Melanocyte of skin (primary cell): ENCODE data around the gene TAS2R8. TPM values are rescaled to one million over a fixed set of nuclear protein-coding genes. Genes with fewer than 3 reads are reported as not detected.

Source experiments
- small RNA-seq, 2 donors: library from RNA; depleted of rRNA; stranded (forward); fragments of <200 nt; gene quantifications; one replicate each; pipeline ENCODE3, GENCODE V24; 2012
- total RNA-seq, 2 donors: library from RNA; depleted of rRNA; stranded (reverse); fragments of >200 nt; gene quantifications; 2 replicates each; pipeline ENCODE4 v1.2.3, GENCODE V29; 2012

TAS2R8 gene, protein sequence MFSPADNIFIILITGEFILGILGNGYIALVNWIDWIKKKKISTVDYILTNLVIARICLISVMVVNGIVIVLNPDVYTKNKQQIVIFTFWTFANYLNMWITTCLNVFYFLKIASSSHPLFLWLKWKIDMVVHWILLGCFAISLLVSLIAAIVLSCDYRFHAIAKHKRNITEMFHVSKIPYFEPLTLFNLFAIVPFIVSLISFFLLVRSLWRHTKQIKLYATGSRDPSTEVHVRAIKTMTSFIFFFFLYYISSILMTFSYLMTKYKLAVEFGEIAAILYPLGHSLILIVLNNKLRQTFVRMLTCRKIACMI
- total RNA-seq, result under 1 TPM; under 0.01 to 0.34 TPM

DNA sequence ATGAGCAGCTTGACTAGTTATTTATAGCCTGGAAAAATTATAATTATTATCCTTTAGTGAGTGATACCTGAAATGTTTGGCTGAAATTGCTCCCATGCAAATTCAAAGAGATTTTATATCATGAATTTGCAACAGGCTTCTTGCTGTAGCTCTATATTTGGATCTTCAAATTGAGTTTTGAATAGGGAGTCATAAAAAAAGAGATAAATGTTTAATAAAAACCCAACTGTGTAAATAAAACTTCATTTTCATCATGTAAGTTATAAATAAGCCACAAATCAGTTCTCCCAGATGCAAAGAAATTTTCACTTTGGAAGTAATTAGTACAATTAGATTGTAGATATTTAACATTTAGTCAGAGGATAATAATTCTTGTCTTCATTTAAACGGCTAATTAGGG, at the start of gene TAS2R8:
TSS of gene TAS2R8 (minus strand) at position 101 of the 400 bp plus-strand sequence. CDS start 306 bp downstream, outside the sequence.

DNA sequence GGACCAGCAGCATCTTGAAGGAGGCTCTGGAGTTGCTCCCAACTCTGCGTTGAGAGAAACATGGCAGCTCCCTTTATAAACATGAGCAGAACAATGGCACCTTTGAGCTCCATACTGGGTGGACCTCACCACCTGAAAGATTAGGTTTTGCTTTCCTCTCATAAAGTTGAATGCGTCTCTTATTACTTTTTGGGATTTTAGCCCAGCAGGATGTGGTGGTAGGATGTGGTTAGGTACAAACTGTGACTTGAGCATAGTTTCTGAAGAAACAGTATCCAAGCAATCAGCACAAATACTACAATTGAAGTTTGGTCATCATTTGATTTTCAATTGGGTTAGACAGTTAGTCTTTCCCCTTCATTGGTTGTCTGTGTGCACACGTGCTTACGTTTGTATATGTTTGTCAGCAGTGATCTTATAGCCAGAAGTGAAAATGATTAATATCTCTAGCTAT, 42.4 kb upstream of the TAS2R8 start, which contains the start of gene PRR4:
TSS of gene PRR4 (minus strand) at position 51 of the 454 bp plus-strand sequence. CDS start at position 13, 38 bp downstream.

DNA sequence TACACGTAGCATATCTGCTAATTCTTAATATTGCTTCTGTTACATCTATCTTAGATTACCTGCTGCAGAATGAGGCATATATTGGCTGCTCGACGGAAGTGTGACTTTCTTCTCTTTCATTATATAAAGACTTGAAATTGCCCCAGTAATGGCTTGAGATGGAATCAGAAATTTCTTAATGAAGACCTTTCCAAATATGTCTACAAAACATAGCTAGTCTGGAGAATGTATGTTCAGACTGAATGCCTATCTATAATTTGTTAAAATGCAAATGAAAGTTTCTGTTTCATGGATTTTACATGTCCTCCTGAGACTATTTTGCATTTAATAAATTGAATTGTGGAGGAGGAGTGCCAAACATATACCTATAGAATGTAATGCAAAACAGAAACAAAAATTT, 19.2 kb upstream of the TAS2R8 start, which contains the start of gene TAS2R10:
TSS of gene TAS2R10 (minus strand) at position 101 of the 400 bp plus-strand sequence. CDS start at position 12, 89 bp downstream.

DNA sequence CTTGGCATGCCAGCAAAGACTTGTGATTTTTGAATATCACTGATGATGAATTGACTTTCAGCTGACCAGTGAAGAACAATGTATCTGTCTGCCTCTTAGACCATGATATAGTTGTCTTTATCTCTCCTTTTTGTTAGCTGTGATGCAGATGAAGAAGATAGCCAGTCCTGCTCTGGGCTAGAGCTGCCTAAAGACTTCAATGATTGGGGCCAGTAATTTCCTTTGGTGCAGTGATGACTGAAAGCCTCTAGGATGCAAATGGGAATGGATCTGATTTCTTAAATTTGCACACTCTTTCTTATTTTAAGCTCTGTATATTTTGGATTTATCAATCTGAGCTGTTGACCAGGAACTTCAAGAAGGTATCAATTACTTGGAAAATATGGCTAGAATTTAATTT, 3.0 kb upstream of the TAS2R8 start, which contains the start of gene TAS2R9:
TSS of gene TAS2R9 (minus strand) at position 101 of the 400 bp plus-strand sequence. CDS start at position 8, 93 bp downstream.

DNA sequence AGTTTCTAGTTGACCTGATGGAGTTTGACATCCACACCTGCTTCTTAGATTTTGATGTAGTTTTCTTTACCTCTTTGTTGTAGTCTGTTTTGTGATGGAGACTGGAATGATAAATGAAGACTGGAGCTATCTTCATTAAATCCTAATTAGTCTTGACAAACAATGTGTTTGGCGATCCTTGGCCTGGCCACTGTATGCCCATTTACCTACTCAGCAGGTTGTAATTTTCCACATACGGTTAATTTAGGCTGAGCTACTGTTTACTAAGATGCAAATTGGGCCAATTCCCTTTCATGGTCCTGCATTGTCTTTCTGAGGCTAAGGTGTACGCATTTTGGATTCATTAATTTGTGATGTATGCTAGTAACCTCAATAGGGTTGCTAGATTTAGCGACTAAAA, 4.5 kb downstream of the TAS2R8 start, which contains the start of gene TAS2R7:
TSS of gene TAS2R7 (minus strand) at position 41 of the 400 bp plus-strand sequence. CDS start 57 bp downstream, outside the sequence.

Small RNA genes within 50 kb of the gene (small RNA-seq; reads per million reads assigned to genes)
- 0 to 0.76 reads per million in 2 donors for gene PRR4

Other genes with a start within 250 kb of the TAS2R8 start
- 10 to 100 TPM; 13.4 to 24.6 TPM for gene MAGOHB, start 193.7 kb downstream of the TAS2R8 start, total RNA-seq
- gene STYK1, start 133.2 kb downstream of the TAS2R8 start, total RNA-seq, result under 1 TPM in 1 of 2 donors, not detected in 1; 0.33 TPM
- 100 to 1,000 TPM in 1 of 2 donors, 10 to 100 TPM in 1; 88.1 to 120 TPM for gene YBX3, start 84.0 kb downstream of the TAS2R8 start, total RNA-seq
- gene TAS2R7, start 4.7 kb downstream of the TAS2R8 start, total RNA-seq, result not detected
- under 1 TPM; 0.34 to 0.67 TPM for gene TAS2R9, start 2.9 kb upstream of the TAS2R8 start, total RNA-seq
- gene TAS2R10, start 19.1 kb upstream of the TAS2R8 start, total RNA-seq, result 1 to 10 TPM in 1 of 2 donors, under 1 TPM in 1; 1.00 to 1.0 TPM
- gene PRR4, start 42.2 kb upstream of the TAS2R8 start, total RNA-seq, result 1 to 10 TPM; 1.4 to 2.7 TPM
- gene PRH1, start 77.0 kb upstream of the TAS2R8 start, total RNA-seq, result 10 to 100 TPM; 14.0 to 25.5 TPM
- gene TAS2R13, start 102.3 kb upstream of the TAS2R8 start, total RNA-seq, result 1 to 10 TPM; 1.7 to 3.0 TPM
- gene PRH2, start 122.0 kb upstream of the TAS2R8 start, total RNA-seq, result not detected
- gene TAS2R14, start 132.0 kb upstream of the TAS2R8 start, total RNA-seq, result 1 to 10 TPM; 2.4 to 4.7 TPM
- 1 to 10 TPM; 2.4 to 6.3 TPM for gene TAS2R50, start 179.6 kb upstream of the TAS2R8 start, total RNA-seq
- gene TAS2R20, start 191.0 kb upstream of the TAS2R8 start, total RNA-seq, result 1 to 10 TPM; 2.1 to 4.3 TPM
- 1 to 10 TPM; 2.4 to 5.0 TPM for gene TAS2R19, start 215.3 kb upstream of the TAS2R8 start, total RNA-seq
- gene TAS2R31, start 224.1 kb upstream of the TAS2R8 start, total RNA-seq, result 1 to 10 TPM; 3.3 to 4.1 TPM